Chondrocyte (in vitro differentiated cells): ENCODE measurements around the gene ADARB2. TPM values are rescaled to one million over a fixed set of nuclear protein-coding genes. Genes with fewer than 3 reads are reported as not detected.

Experiments used
- DNase-seq: peaks from one replicate; pipeline ENCODE4 v3.0.0; 2021; ENCODE audit warnings: mixed read lengths, low spot score
- H3K27ac Mint-ChIP-seq: one replicate; pipeline ENCODE4 v1.8.0; 2021; ENCODE audit warnings: mild to moderate bottlenecking, moderate library complexity, mixed read lengths; ENCODE audit not compliant: unreplicated experiment
- H3K27me3 Mint-ChIP-seq: 2 replicates; pipeline ENCODE4 v1.8.0; 2021; ENCODE audit warnings: low read depth, mixed read lengths
- H3K36me3 Mint-ChIP-seq: 2 replicates; pipeline ENCODE4 v1.8.0; 2021; ENCODE audit warnings: low read depth, mixed read lengths
- H3K4me1 Mint-ChIP-seq: 2 replicates; pipeline ENCODE4 v1.8.0; 2021; ENCODE audit warnings: low read depth, mild to moderate bottlenecking, mixed read lengths
- H3K4me3 Mint-ChIP-seq: one replicate; pipeline ENCODE4 v1.8.0; 2021; ENCODE audit warnings: mild to moderate bottlenecking, moderate library complexity, mixed read lengths; ENCODE audit not compliant: unreplicated experiment
- H3K9me3 Mint-ChIP-seq: 2 replicates; pipeline ENCODE4 v1.8.0; 2021; ENCODE audit warnings: low read depth, mixed read lengths
- total RNA-seq: library from RNA; stranded (reverse); gene quantifications from 3 replicates; pipeline ENCODE4 v1.2.1, GENCODE V29; 2021
- TF ChIP-seq, protein P1 (sequence below): fragments of 200-600 bp; sonication (generic); IDR thresholded peaks from 2 replicates; pipeline ENCODE4 v1.5.0; 2021; ENCODE audit warnings: antibody characterized with exemption, mild to moderate bottlenecking, moderate library complexity

ADARB2 gene
- total RNA-seq, 1 donor from 2014 or later = 3.3 TPM

- DNase-seq = no peak
- H3K27ac Mint-ChIP-seq = no peak overlapping the region
- TF ChIP-seq, protein P1, sequence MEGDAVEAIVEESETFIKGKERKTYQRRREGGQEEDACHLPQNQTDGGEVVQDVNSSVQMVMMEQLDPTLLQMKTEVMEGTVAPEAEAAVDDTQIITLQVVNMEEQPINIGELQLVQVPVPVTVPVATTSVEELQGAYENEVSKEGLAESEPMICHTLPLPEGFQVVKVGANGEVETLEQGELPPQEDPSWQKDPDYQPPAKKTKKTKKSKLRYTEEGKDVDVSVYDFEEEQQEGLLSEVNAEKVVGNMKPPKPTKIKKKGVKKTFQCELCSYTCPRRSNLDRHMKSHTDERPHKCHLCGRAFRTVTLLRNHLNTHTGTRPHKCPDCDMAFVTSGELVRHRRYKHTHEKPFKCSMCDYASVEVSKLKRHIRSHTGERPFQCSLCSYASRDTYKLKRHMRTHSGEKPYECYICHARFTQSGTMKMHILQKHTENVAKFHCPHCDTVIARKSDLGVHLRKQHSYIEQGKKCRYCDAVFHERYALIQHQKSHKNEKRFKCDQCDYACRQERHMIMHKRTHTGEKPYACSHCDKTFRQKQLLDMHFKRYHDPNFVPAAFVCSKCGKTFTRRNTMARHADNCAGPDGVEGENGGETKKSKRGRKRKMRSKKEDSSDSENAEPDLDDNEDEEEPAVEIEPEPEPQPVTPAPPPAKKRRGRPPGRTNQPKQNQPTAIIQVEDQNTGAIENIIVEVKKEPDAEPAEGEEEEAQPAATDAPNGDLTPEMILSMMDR = no peak
- H3K4me1 Mint-ChIP-seq = peaks cover 14% of the 10 kb centered on the region
- no peak overlapping the region for H3K4me3 Mint-ChIP-seq
- H3K27me3 Mint-ChIP-seq = no peaks in the 10 kb centered on the region
- H3K9me3 Mint-ChIP-seq = peaks cover 3% of the 10 kb centered on the region
- H3K36me3 Mint-ChIP-seq = no peaks in the 10 kb centered on the region
Measured at GRCh38 chr10:1266033-1266802, 471.1 kb downstream of the ADARB2 start.

DNA sequence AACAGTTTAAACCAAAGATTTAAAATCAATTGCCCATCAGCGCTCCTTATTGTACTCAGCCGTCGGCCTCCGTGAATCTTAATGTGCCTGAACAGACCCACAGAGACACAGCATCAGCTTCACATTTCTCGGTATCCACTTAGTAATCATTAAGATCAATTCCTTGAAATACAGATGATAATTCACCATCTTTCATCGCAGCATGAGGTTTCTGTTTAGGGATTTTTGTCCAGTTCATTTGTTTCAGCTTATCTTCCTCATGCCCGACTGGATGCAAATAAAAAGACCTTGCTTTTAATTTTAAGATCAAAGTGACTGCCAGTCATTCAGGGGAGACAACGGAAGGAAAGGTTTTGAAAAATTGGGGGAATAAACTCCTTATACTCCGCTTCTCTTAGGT lies 473.3 kb downstream of the ADARB2 start:
- H3K36me3 Mint-ChIP-seq = no peaks in the 10 kb centered on the region
- no peaks in the 10 kb centered on the region for H3K27me3 Mint-ChIP-seq
- H3K4me3 Mint-ChIP-seq = no peak overlapping the region
- H3K4me1 Mint-ChIP-seq = peaks cover 13% of the 10 kb centered on the region
- H3K27ac Mint-ChIP-seq = no peak overlapping the region
- H3K9me3 Mint-ChIP-seq = peaks cover 3% of the 10 kb centered on the region
- TF ChIP-seq, protein P1 = no peak
- no peak for DNase-seq

- peaks cover 5% of the 10 kb centered on the region for H3K36me3 Mint-ChIP-seq
- TF ChIP-seq, protein P1 = no peak
- peaks cover 3% of the 10 kb centered on the region for H3K27me3 Mint-ChIP-seq
- H3K27ac Mint-ChIP-seq = no peak overlapping the region
- DNase-seq = no peak
- H3K4me1 Mint-ChIP-seq = peaks cover 10% of the 10 kb centered on the region
- H3K4me3 Mint-ChIP-seq = no peak overlapping the region
- peaks cover under 1% of the 10 kb centered on the region for H3K9me3 Mint-ChIP-seq
Measured at GRCh38 chr10:1257274-1257673, 480.1 kb downstream of the ADARB2 start.

DNA sequence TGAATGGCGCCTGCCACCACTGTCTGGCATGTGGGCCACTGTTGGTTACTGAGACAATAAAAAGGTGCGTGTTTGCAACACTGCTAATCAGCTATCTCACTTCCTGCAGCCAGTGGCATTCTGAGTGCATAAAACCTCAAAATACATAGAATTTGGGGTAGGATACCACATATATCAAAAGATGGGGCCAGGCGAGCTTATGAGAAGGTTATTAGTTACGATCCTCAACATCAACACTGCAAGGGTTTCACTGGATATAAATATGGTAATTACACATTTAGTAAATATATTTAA lies 480.9 kb downstream of the ADARB2 start:
- TF ChIP-seq, protein P1 = no peak
- H3K4me3 Mint-ChIP-seq = no peak overlapping the region
- H3K27me3 Mint-ChIP-seq = peaks cover 3% of the 10 kb centered on the region
- no peaks in the 10 kb centered on the region for H3K9me3 Mint-ChIP-seq
- no peak for DNase-seq
- peaks cover 5% of the 10 kb centered on the region for H3K36me3 Mint-ChIP-seq
- H3K4me1 Mint-ChIP-seq = peaks cover 10% of the 10 kb centered on the region
- no peak overlapping the region for H3K27ac Mint-ChIP-seq

DNA sequence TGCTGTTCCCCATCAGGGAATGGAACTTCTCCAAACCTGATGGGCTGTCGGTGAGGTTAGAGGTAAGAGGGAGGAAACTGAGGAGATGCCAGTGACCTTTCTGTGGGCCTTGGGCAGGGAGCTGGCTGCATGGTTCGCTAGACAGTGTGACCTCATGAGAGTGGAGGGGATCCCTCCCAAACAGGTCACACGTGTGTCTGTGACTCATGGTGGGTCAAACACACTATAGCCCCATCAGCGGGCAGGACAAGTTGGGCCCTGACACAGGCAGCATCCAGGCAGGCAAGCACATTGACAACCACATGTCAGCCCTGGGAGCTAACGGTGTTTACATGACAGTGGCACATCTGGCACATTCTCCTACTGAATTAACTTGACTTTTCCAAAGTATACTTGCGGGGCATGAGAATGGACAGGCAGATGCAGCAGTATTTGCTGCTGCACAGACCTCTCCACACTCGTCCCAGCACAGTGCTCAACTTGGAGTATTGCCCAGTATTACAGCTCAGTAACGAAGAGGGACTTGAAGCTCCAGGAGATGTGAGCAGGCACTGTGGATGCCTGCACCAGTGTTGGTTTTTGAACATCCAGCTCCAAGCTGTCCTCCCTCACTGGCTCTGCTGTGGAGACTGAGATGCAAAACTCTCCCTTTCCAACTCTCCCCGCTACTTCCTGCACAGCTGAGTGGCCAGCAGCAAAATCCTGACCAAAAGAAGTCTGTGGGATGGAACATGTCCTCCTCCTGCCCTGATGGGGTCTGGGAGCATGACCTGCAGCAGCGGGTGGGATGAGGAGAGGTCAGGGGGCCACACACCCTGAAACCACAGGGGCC lies 481.5 kb downstream of the ADARB2 start:
- TF ChIP-seq, protein P1 = no peak
- Mint-ChIP-seq H3K36me3 (peaks cover 5% of the 10 kb centered on the region), H3K4me3 (no peak overlapping the region), H3K4me1 (peaks cover 10% of the 10 kb centered on the region), H3K27me3 (peaks cover 3% of the 10 kb centered on the region), H3K9me3 (no peaks in the 10 kb centered on the region), H3K27ac (no peak overlapping the region)
- no peak for DNase-seq
